RKO (cell line): Measurements from ENCODE around the gene TOM1.

Experiments
- DNase-seq: peaks from one replicate; pipeline ENCODE4 v3.0.0-alpha.2; 2016; ENCODE audit warnings: low spot score

The TOM1 gene

DNA sequence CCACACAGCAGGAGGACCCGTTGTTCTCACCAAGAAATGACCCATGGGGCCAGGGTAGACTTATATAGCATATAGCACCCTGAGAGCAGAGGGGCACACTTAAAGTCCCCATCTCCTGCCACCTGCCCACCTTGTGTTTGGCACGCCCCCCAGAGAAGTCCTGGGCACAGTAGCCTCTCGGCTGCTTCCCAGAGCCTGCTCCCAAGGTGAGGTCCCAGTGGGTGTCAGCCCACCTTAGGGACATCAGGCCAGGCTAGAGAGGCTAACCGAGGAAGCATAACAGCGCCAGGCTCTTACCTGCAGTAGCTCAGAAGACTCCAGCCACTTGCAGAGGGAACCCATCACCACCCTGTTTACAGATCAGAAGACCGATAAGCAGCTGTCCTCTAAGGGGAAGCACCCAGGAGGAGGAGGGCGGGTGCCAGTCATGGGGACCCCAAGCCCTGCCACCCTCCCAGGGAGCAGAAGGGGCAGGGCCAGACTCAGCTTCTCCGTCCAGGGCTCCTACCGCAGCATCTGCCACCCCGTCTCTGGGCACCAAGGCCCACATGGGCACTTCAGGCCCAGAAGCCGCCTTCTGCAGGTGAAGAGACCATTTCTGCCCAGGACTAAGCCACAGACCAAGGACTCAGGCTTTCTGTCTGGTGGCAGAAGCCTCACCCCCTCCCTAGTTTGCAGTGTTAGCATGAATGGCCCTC lies 46.3 kb downstream of the TOM1 start:
- no peak for DNase-seq

DNA sequence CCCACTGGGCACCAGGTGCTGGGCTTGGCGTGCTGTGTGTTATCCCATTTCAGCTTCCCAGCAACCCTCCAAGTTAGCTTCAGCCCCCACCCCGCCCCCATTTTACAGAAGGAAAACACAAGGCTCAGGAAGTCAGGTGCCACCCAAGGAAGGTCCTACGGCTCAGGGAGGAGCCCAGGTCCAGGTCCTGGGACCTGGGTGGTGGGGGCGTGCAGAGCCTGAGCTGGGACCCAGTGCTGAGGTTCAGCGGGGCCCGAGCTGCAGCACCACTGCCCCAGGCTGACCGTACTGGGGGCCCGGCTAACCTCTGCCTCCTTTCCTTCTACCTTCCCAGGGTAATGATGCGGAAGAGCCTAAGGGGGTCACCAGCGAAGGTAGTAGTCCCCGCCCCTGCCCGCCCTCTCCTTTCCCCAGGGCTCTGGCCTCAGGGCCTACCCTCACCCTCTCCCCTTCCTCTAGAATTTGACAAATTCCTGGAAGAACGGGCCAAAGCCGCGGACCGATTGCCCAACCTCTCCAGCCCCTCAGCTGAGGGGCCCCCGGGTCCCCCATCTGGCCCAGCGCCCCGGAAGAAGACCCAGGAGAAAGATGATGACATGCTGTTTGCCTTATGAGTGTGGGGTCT lies 47.0 kb downstream of the TOM1 start:
- no peak for DNase-seq

DNA sequence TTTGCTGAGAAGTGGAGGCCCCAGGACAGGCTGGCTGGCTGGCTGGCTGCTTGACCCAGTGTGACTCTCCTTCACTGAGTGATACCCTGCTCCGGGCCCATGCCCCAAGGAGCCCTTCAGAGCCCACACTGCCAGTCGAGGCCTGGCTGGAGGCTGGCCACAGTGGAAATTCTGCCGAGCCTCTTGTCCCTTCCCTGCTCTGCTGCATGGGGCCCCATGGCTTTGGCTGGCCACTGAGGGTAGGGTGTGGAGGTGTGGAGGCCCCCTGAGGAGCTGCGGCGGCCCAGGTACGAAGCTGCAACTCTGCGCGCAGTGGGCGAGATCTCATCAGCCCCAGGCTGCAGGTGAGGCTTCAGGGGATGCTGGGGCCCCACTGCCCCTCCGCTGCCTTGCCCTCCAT lies 47.8 kb downstream of the TOM1 start:
- DNase-seq: no peak

DNA sequence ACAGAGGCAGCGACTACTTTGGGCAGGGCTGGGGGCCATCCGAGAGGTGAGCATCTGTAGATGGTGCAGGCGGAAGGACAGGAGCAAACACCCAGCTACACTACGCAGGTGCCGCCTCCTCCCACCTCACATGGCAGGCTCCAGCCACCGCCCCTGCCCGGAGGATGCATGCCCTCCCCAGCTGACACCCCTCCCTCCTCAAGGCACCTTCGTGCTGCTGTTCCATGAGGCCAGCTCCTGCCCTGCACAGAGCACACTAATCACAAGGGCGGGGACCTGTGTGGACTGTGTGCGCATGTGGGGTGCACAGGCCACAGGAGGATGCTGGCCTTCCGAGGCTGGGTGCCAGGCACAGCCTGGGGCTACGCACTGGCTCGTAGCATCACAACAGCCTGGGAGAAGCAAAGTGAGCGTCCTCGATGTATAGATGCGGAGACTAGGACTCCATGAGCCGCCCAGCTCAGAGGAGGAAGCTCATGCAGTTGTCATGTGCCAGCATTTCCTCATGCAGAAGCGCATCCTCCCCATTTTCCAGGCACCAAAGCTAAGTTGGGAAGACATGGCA lies 48.4 kb downstream of the TOM1 start:
- no peak for DNase-seq

DNA sequence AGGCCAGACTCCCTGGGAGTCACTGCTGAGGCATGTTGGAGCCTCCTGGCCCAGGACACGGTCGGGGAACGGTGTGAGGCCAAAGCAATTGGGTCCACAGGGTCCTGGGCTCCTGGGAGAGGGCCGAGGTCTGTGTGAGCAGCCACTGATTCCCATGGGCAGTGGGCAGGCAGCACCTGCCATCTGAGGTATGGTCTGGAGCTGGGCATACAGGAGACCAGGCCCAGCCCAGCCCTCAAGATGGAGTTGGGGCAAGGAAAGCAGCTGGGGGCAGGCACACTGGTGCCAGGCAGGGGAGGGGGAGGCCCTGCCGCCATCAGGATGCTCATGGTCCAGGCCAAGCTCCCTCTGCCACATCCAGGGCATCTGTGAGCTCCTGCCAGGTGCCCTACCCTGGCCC lies 49.0 kb downstream of the TOM1 start:
- DNase-seq: no peak

DNA sequence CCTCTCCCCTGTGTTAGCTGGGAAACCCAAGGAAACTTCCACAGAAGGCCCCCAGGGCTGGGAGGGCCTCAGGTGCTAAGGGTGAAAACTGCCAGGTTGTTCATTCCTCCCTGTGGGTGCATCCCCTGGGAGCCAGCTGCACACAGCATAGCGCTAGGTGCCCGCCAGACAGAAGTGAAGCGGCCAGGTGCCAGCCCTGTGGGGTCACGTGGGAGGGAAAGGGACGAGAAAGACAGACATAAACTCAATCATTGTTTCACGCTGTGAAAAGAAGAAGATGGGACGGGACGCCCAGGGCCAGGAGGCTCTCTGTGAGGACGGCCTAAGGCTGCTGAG lies 49.6 kb downstream of the TOM1 start:
- no peak for DNase-seq

DNA sequence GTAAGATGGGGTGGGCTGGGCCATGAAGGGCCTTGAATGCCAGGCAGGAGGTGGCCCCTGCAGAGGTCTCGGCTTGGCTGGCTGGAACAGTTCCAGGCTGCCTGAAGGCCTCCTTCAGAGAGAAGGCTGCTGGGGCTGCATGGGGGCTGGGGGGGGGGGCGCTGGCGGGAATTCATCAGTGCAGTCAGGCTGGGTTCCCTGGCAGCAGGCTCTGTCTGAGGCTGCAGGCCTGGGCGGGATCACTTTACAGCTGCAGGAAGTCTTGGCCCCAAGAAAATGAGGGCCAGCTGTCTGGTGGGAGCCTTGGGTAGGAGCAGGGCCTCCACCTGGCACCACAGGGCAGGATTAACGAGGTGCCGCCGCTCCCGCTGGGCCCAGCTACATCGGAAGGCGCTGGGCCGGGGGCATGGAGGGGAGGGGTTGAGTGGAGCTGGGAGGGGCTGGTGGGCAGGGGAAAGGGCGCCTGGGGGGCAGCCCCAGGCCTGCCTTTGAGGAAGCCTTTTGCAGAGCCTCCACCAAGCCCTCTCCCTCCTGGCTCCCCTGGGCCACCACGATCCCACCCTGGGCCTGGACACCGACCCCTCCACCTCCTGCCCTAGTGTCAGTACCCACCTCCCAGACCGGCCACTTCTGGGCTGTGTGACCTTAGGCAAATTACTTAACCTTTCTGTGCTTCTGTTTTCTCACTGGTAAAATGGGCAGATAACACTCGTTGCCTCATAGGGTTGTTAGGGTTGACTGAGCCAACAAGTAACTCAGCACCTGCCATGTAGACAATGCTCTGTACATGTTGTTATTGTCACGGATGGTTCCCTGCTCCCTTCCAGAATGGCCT lies 50.2 kb downstream of the TOM1 start:
- DNase-seq: no peak

DNA sequence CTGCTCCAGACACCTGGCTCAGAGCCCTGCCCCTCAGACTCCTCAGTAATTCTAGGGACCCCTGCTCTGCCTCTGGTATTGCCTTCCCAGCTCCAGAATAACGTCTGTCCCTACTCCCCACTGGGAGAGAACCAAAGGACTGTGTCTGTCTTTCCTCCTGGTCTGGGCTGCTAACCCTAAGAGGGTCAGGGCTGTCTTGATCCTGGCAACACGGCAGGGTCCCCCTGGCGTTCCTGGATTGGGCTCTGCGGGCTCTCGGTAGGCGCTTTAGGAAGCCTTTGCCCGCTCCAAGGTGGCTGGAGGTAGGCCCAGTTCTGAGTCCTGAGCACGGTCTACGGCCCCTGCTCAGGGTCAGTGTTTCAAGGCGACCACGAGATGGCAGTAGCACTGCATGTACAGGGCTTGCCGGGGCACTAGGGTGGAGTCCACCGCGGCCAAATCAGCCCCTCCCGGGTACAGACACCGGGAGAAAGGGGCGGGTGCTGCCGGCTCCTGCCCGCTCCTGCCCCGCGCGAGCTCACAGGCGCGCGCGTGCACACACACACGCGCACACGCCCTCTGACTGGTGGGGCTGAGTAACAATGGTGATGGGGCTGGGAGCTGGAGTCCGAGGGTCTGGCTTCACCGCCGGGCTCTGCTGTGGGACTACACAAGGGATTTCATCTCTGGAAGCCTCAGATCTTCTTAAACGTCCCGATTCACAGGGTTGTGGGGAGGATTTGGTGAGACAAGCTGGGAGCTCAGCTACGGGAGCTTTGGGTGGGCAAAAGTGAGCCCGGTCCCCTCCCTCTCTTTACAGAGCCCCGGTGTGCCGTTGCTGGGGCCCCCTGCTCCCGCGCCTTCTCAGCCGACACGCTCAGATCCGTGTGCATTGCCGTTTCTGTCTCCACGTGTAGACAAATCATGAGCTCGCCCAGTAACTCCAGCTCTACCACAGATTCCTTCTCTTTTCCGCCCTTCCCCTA lies 51.1 kb downstream of the TOM1 start:
- DNase-seq: peak; percentile 95

DNA sequence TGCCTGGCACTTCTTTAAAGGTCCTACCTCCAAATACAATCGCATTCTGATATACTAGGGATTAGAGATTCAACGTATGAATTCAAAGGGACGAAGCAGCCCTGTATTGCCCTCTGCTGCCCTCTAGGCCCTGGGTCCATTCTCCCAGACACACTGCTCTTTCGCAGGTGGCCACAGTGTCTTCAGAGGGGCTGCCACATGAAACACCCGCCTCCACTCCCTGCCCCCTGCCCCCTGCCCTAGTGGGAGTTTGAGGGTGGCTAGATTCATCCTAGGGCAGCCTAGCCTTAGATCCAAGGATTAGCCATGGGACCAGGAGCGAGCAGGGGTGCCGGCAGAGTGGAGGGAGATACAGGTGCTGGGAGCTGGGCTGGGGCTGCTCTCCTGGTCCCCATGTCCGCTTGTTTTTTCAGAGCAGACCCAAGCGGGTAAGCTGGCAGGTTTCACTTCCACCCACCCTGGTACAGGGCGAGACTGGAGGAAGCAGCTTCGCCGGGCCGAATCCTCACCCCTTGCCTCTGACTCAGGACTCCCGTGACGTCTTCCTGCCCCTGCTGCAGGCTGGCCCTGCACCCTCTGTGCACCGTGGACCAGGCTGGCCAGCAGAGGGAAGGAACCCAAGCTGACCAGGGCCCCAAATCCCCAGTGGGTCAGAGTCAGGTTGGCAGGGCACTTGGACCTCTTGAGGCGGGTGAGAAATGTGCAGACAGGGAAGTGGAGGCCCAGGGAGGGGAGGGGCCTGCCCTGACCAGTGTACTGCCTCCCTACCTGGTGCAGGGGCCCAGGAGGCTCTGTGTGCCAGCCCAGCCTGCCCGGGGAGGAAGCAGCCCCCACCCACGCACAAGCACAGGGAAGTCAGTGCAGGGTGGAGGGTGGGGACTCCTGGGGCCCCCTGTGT lies 52.8 kb downstream of the TOM1 start:
- peak; percentile 64 for DNase-seq

DNA sequence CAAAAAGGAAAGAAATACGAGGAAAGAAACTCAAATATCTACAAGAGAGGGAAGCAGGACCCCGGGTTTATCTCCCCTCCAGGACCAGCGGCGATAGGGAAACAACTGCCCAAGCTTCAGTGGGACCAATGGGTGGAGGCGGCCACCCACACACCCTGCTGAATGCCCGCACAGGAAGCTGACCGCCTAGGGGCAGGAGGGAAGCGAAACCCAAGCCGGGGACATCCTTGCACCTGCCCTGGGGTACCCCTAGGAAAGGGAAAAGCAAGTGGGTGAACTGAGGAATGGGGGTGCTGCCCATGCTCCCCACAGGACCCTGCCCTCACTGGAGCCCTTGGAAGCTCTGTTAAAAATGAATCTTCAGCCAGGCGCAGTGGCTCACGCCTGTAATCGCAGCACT lies 53.6 kb downstream of the TOM1 start:
- no peak for DNase-seq

DNA sequence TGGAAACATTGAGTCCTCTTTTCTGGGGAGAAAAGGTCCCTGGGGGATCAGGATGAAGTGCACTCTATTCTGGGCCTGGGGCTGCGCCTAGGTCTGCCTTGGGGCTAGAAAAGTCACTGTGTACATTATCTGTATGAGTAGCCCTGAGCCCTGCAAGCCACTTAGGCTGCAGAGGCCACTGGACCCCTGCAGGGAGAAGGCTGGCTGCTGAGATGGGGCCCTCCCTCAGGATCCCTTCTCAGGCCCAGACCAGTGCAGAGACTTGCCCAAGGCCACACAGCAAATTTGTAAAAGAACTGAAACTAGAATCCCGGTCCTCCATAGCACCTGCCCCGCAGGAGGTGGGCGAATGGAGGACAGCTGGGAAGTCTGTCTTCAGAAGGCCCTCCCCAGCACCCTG lies 54.4 kb downstream of the TOM1 start:
- no peak for DNase-seq

DNA sequence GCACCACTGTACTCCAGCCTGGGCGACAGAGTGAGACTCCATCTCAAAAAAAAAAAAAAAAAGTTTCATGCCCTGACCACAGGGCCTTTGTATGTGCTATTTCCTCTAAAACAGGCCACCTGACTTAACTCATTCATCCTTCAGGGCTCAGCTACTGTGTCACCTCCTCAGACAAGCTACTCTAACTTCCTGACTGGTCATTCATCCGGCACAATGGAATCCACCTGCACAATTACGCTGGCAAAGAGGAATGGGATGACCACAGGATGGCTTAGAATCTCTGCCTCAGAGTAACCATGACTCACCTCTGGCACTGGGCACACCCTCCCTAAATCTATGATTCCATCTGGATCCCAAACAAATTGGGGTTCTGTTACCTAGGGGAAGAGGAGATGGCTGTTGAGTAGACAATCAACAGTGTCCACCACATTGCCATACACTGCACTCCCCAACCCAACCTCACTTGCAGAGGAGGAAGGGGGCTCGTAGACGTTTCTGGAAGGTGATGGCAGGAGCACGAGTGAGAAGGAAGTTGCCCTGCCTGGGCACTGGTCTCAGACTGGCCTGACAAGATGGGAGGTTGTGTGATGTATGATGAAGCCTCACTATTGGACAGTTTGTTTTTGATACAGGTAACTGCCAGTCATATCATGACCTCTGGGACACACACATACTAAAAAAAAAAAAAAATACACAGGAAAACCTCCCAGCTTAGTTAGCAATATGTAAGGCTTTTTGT lies 58.4 kb downstream of the TOM1 start:
- peak; percentile 97 for DNase-seq

DNA sequence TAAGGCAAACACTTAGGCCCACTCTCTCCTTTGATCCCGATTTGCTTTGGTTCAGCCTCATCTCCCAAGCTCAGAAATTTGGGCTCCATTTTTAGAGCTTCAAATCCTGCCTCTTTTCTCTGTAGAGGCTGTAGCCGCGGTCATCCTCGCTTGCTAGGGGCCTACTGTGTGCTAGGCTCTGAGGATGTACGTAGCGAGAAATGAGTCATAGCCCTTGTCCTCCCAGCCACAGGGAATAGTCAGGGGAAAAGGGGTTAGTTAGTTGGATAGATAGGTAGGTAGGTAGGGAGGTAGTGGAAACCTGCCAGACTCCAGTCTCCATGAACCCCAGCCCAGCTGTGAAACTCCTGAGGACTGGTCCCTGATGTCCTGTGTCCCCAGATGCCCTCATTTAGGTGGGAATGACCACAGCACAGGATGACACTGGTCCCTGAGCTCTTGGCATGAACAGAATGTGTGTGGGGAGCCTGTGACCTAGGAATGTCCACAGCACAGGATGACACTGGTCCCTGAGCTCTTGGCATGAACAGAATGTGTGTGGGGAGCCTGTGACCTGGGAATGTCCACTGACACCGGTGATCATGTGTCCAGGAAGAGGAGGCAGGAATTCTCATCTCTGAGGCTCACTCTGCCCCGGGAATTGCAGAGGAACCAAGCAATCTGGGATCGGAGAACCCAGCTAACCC lies 59.8 kb downstream of the TOM1 start:
- no peak for DNase-seq

DNA sequence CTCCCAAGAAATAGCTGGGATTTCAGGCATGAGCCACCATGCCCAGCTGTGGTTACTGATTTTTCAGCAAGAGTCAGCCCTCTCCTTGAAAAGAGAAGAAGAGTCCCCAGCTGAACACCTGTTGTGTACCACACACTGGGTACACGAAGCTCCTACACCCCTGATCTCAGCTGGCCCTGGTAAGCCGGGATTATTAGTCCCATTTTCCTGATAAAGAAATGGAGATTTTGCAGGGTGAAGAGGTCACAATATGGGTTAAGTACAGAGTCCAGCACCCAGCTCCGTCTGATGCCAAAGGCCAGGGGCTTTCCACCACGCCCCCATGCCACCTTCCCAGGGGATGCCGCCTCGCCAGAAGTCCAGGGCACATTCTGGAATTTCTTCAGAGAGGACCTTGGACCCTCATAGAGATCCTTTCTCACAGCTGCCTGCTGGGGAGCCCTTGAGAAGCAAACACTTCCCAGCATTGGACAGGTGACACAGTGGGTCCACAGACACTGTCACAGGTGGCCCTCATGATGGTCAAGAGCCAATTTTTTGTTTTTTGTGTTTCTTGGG lies 61.4 kb downstream of the TOM1 start:
- DNase-seq: no peak

DNA sequence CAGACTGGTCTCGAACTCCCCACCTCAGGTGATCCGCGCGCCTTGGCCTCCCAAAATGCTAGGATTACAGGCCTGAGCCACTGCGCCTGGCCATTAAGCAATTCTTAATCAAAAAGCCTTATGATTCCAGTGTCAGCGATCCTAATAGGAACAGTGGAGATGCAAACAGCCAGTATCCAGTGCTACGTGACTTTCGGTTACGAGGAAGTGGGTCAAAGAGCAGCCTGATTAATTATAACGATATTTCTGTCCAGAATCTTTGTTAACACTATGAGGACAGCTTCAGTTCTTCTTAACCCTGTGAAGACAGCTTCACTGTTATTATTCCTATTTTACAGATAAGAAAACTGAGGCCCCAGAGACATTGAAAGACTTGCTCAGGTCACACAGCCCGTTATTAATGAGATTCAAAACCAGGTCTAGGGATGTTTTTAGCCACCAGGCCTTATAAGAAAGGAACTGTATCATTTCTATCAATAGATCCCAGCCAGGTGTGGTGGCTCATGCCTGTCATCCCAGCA lies 63.9 kb downstream of the TOM1 start:
- no peak for DNase-seq

DNA sequence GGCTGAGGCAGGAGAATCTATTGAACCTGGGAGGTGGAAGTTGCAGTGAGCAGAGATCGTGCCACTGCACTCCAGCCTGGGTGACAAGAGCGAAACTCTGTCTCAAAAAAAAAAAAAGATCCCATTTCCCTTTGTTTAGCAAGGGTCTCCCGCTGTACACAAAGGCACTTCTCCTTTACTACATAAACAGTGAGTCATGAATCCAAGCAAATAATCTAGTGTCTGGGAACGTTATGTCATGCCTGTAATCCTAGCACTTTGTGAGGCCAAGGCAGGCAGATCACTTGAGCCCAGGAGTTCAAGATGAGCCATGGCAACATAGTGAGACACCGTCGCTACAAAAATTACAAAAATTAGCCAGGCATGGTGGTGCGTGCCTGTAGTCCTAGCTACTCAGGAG lies 64.5 kb downstream of the TOM1 start:
- peak; percentile 33 for DNase-seq

DNA sequence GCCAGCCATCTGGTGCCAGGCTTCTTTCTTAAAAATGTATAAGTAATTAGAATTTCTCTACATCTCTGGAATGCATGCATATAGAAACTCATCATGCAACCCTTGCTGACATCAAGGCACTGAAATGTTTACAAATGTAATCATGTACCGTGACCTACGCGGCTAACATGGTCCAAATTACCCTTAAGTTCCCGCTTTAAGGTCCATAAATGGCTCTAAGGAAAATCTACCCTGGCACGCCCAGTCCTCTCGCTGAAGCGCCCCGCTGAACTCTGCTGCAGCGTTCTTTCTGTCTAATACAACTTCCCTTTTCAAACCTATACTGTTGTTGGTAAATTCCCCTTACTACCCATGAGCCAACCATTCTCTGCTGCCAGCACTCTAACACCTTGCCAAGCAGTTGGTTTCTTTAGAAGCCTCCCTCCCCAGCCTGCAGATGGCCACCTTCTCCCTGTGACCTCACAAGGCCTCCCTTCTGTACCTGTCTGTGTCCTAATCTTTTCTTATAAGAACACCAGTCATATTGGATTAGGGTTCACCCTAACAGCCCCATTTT lies 67.7 kb downstream of the TOM1 start:
- no peak for DNase-seq

DNA sequence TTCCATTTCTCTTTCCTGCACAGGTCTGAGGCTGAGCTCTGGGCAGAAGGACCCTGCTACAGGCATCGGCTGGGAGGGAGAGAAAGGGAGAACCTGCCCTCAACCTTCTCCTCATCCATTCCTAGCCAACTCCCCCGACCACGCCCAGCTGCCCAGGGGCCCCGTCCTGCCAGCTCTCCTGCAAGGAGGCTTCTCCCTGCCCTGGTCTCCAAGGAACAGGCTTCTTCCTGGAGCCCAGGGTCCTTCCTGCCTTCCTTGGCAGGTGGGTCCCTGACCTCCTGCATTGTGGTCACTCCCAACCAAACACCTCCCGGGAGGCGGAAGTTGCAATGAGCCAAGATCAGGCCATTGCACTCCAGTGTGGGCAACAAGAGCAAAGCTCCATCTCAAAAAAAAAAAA lies 68.7 kb downstream of the TOM1 start:
- no peak for DNase-seq

DNA sequence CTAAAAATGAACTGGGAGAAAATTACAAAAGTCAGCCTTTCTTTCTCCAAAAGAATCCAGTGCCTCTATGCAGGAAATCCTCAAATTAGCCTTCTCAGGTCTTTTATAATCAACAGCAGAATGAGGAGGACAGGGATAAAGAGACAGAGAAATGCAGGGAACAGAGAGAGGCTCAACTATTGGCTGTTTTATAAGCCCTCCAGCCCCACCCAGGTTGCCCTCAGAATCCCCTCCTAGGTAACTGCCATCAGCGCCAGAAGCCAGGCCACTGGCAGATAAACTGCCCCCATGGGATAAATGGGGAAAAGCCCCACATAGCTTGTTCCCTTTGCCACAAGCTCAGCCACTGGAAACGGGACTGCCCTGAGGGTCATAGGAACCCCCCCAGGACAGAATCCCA lies 70.3 kb downstream of the TOM1 start:
- no peak for DNase-seq
